ENCODE results near the gene RABEPK.

GRCh38 chr9:125238127-125238914 is 38.0 kb downstream of the RABEPK start:
- no peak for TF ChIP-seq CTCF (IDR thresholded peaks at IDR 0.05)
- no peak for TF ChIP-seq POLR2A (IDR thresholded peaks at IDR 0.05)

Measured in heart left ventricle (tissue), 13 donors.